ENCODE measurements around the gene GMCL2.

Gene GMCL2

GRCh38 chr5:178211095-178212048 is 24.2 kb upstream of the GMCL2 start:
- no peaks in the 10 kb centered on the region for H3K9me2 ChIP-seq (replicated peaks; ENCODE audit: insufficient read depth, low read length)
- TF ChIP-seq EZH2phosphoT487 (conservative IDR thresholded peaks at IDR 0.05; ENCODE audit: low read length) (no peak), CTCF (IDR thresholded peaks at IDR 0.05; ENCODE audit: insufficient read depth, low read length, poor library complexity, severe bottlenecking) (no peak)
- no peaks in the 10 kb centered on the region for H3K27me3 ChIP-seq (ENCODE audit: low read length)
- no peaks in the 10 kb centered on the region for H3K9me3 ChIP-seq (ENCODE audit: insufficient read depth, low read length)
- H2AFZ ChIP-seq (ENCODE audit: low read depth, low read length, severe bottlenecking), result no peak overlapping the region
- no peak overlapping the region for H3K4me3 ChIP-seq (ENCODE audit: insufficient read depth, low read length, poor library complexity, severe bottlenecking)
- H3F3A ChIP-seq (ENCODE audit: insufficient read depth), result peaks cover 90% of the 10 kb centered on the region
- H3K79me2 ChIP-seq (ENCODE audit: insufficient read depth, low read length), result peaks cover 22% of the 10 kb centered on the region
- no peak overlapping the region for H3K9ac ChIP-seq (ENCODE audit: low read length)
- no peak overlapping the region for H3K4me2 ChIP-seq (ENCODE audit: low read depth, low read length, poor library complexity, severe bottlenecking)
- H4K20me1 ChIP-seq (ENCODE audit: low read depth, low read length), result peaks cover 29% of the 10 kb centered on the region
- H3K27ac ChIP-seq (ENCODE audit: low read depth, low read length), result 0 out of 2 replicates have a peak overlapping the region, but pooled peaks have one; percentile 17
- H3K36me3 ChIP-seq (ENCODE audit: low read length), result peaks cover 39% of the 10 kb centered on the region

GRCh38 chr5:178210686-178211085 is 23.5 kb upstream of the GMCL2 start:
- Histone ChIP-seq H3K9ac (ENCODE audit: low read length) (no peak overlapping the region), H3K36me3 (ENCODE audit: low read length) (peaks cover 46% of the 10 kb centered on the region), H3F3A (ENCODE audit: insufficient read depth) (peaks cover 91% of the 10 kb centered on the region), H3K27ac (ENCODE audit: low read depth, low read length) (no peak overlapping the region), H3K4me2 (ENCODE audit: low read depth, low read length, poor library complexity, severe bottlenecking) (no peak overlapping the region), H3K9me3 (ENCODE audit: insufficient read depth, low read length) (no peaks in the 10 kb centered on the region), H3K9me2 (replicated peaks; ENCODE audit: insufficient read depth, low read length) (no peaks in the 10 kb centered on the region), H3K4me3 (ENCODE audit: insufficient read depth, low read length, poor library complexity, severe bottlenecking) (no peak overlapping the region), H3K27me3 (ENCODE audit: low read length) (no peaks in the 10 kb centered on the region), H2AFZ (ENCODE audit: low read depth, low read length, severe bottlenecking) (no peak overlapping the region), H3K79me2 (ENCODE audit: insufficient read depth, low read length) (peaks cover 29% of the 10 kb centered on the region), H4K20me1 (ENCODE audit: low read depth, low read length) (peaks cover 36% of the 10 kb centered on the region)
- no peak for TF ChIP-seq CTCF (IDR thresholded peaks at IDR 0.05; ENCODE audit: insufficient read depth, low read length, poor library complexity, severe bottlenecking)
- TF ChIP-seq EZH2phosphoT487 (conservative IDR thresholded peaks at IDR 0.05; ENCODE audit: low read length), result no peak

- no peak overlapping the region for H3K4me2 ChIP-seq (ENCODE audit: low read depth, low read length, poor library complexity, severe bottlenecking)
- no peaks in the 10 kb centered on the region for H3K9me2 ChIP-seq (replicated peaks; ENCODE audit: insufficient read depth, low read length)
- H3K79me2 ChIP-seq (ENCODE audit: insufficient read depth, low read length), result peaks cover 34% of the 10 kb centered on the region
- H3K9me3 ChIP-seq (ENCODE audit: insufficient read depth, low read length), result no peaks in the 10 kb centered on the region
- no peak overlapping the region for H3K9ac ChIP-seq (ENCODE audit: low read length)
- TF ChIP-seq CTCF (IDR thresholded peaks at IDR 0.05; ENCODE audit: insufficient read depth, low read length, poor library complexity, severe bottlenecking) (no peak), EZH2phosphoT487 (conservative IDR thresholded peaks at IDR 0.05; ENCODE audit: low read length) (no peak)
- peaks cover 92% of the 10 kb centered on the region for H3F3A ChIP-seq (ENCODE audit: insufficient read depth)
- no peak overlapping the region for H3K4me3 ChIP-seq (ENCODE audit: insufficient read depth, low read length, poor library complexity, severe bottlenecking)
- no peak overlapping the region for H2AFZ ChIP-seq (ENCODE audit: low read depth, low read length, severe bottlenecking)
- peaks cover 40% of the 10 kb centered on the region for H4K20me1 ChIP-seq (ENCODE audit: low read depth, low read length)
- peaks cover 50% of the 10 kb centered on the region for H3K36me3 ChIP-seq (ENCODE audit: low read length)
- H3K27me3 ChIP-seq (ENCODE audit: low read length), result no peaks in the 10 kb centered on the region
- H3K27ac ChIP-seq (ENCODE audit: low read depth, low read length), result no peak overlapping the region
Observed at GRCh38 chr5:178210073-178210535, 22.9 kb upstream of the GMCL2 start.
